NCI-H2107 (cell line): ENCODE data around the gene THSD4.

Experiments
- DNase-seq: peaks from one replicate; lab custom pipeline; 2025; lab: John Stamatoyannopoulos, UW

Gene THSD4

GRCh38 chr15:71627188-71627587 is 511.9 kb downstream of the THSD4 start:
- DNase-seq = no peak

GRCh38 chr15:71627604-71628003 is 512.3 kb downstream of the THSD4 start:
- no peak for DNase-seq

- no peak for DNase-seq
These were observed 513.9 kb downstream of the THSD4 start for GRCh38 chr15:71628988-71629770.

- DNase-seq = no peak
These were observed 514.7 kb downstream of the THSD4 start for GRCh38 chr15:71629781-71630474.

- no peak for DNase-seq
These were observed 515.2 kb downstream of the THSD4 start for GRCh38 chr15:71630475-71630809.

GRCh38 chr15:71632576-71633195 is 517.4 kb downstream of the THSD4 start:
- no peak for DNase-seq

- no peak for DNase-seq
These were observed 519.7 kb downstream of the THSD4 start for GRCh38 chr15:71634820-71635560.

GRCh38 chr15:71635735-71636134 is 520.5 kb downstream of the THSD4 start:
- no peak for DNase-seq

GRCh38 chr15:71638876-71639275 is 523.6 kb downstream of the THSD4 start:
- DNase-seq = no peak

- DNase-seq = no peak
These were observed 524.2 kb downstream of the THSD4 start for GRCh38 chr15:71639471-71639870.

GRCh38 chr15:71643918-71644317 is 528.6 kb downstream of the THSD4 start:
- DNase-seq = no peak

- DNase-seq = no peak
These were observed 531.7 kb downstream of the THSD4 start for GRCh38 chr15:71646767-71647486.

GRCh38 chr15:71647487-71647808 is 532.2 kb downstream of the THSD4 start:
- no peak for DNase-seq

GRCh38 chr15:71648095-71648494 is 532.8 kb downstream of the THSD4 start:
- DNase-seq = no peak

GRCh38 chr15:71649894-71650293 is 534.6 kb downstream of the THSD4 start:
- no peak for DNase-seq

GRCh38 chr15:71650603-71651002 is 535.3 kb downstream of the THSD4 start:
- no peak for DNase-seq

- DNase-seq = peak; percentile 6
These were observed 536.5 kb downstream of the THSD4 start for GRCh38 chr15:71651750-71652186.

- no peak for DNase-seq
These were observed 538.9 kb downstream of the THSD4 start for GRCh38 chr15:71654042-71654719.

- no peak for DNase-seq
These were observed 539.5 kb downstream of the THSD4 start for GRCh38 chr15:71654720-71655174.

GRCh38 chr15:71656425-71656824 is 541.2 kb downstream of the THSD4 start:
- DNase-seq = no peak

GRCh38 chr15:71657141-71657540 is 541.9 kb downstream of the THSD4 start:
- DNase-seq = no peak
